DND-41 (cell line): ENCODE measurements around the gene CAPN12.
"Not testable (repeated sequence)": the region's sequence is repeated elsewhere in the genome, so short reads cannot be mapped to it uniquely, and the experiment has no call there.

Source experiments
- ATAC-seq: fragments of 200-7000 bp; cut with Tn5 transposase; 3 replicates; pipeline ENCODE4 v1.9.1; 2021; ENCODE audit warnings: low read depth; ENCODE audit not compliant: insufficient read depth
- DNase-seq: peaks from one replicate; pipeline ENCODE4 v3.0.0-alpha.2; 2020
- H2AFZ ChIP-seq: 2 replicates; pipeline ENCODE4 v1.6.0; 2012; ENCODE audit warnings: low read depth, low read length
- H3K27ac ChIP-seq: 2 replicates; pipeline ENCODE4 v1.5.1; 2012; ENCODE audit warnings: low read length, inconsistent platforms
- H3K27me3 ChIP-seq: fragments of 200-600 bp; sonication (generic); 2 replicates; pipeline ENCODE4 v1.6.0; 2012; ENCODE audit warnings: low read length, mild to moderate bottlenecking, inconsistent platforms; ENCODE audit not compliant: insufficient read depth, poor library complexity
- H3K36me3 ChIP-seq: 2 replicates; pipeline ENCODE4 v1.5.1; 2012; ENCODE audit warnings: low read length, inconsistent platforms; ENCODE audit not compliant: insufficient read depth
- H3K4me1 ChIP-seq: 2 replicates; pipeline ENCODE4 v1.5.1; 2012; ENCODE audit warnings: mild to moderate bottlenecking, low read length; ENCODE audit not compliant: insufficient read depth
- H3K4me2 ChIP-seq: 2 replicates; pipeline ENCODE4 v1.6.0; 2012; ENCODE audit warnings: mild to moderate bottlenecking, moderate library complexity, low read length, inconsistent platforms; ENCODE audit not compliant: insufficient read depth
- H3K4me3 ChIP-seq, 2 experiments: fragments of 200-600 bp in 1 of 2; shearing (Covaris generic) in 1 of 2; 2 replicates each; pipeline ENCODE4 v1.5.1; 2012 to 2016; ENCODE audit warnings: inconsistent platforms in 2 of 2, low read length in 2 of 2, mild to moderate bottlenecking in 2 of 2, low read depth in 1 of 2, moderate library complexity in 1 of 2
- H3K79me2 ChIP-seq: 2 replicates; pipeline ENCODE4 v1.6.0; 2012; ENCODE audit warnings: low read length, inconsistent platforms; ENCODE audit not compliant: insufficient read depth
- H3K9ac ChIP-seq: 2 replicates; pipeline ENCODE4 v1.6.0; 2012; ENCODE audit warnings: low read depth, mild to moderate bottlenecking, inconsistent platforms, low read length, moderate library complexity
- H3K9me3 ChIP-seq: 2 replicates; pipeline ENCODE4 v1.5.1; 2012; ENCODE audit warnings: low read length, moderate library complexity, mild to moderate bottlenecking, inconsistent platforms; ENCODE audit not compliant: insufficient read depth, severe bottlenecking
- H4K20me1 ChIP-seq: 2 replicates; pipeline ENCODE4 v1.6.0; 2012; ENCODE audit warnings: low read length; ENCODE audit not compliant: insufficient read depth
- CTCF ChIP-seq: IDR thresholded peaks from 2 replicates; pipeline ENCODE4 v1.5.1; 2012; ENCODE audit warnings: borderline replicate concordance, low read length, moderate library complexity, mild to moderate bottlenecking; ENCODE audit not compliant: poor library complexity, severe bottlenecking; ENCODE audit errors: extremely low read depth
- EZH2 ChIP-seq: IDR thresholded peaks from 3 replicates; pipeline ENCODE4 v1.6.1; 2012; ENCODE audit warnings: borderline replicate concordance, low read depth, mild to moderate bottlenecking, moderate library complexity, low read length, inconsistent platforms; ENCODE audit not compliant: severe bottlenecking

The CAPN12 gene

GRCh38 chr19:38763795-38764220 is 19.5 kb upstream of the CAPN12 start:
- H3K79me2 ChIP-seq, result no peaks in the 10 kb centered on the region
- no peaks in the 10 kb centered on the region for H3K9me3 ChIP-seq
- no peaks in the 10 kb centered on the region for H3K27me3 ChIP-seq
- H3K4me1 ChIP-seq, result no peaks in the 10 kb centered on the region
- no peak for DNase-seq
- ATAC-seq, result no peak
- H3K36me3 ChIP-seq, result no peaks in the 10 kb centered on the region
- H3K4me3 ChIP-seq, result no peak overlapping the region
- H3K4me2 ChIP-seq, result no peak overlapping the region
- no peaks in the 10 kb centered on the region for H4K20me1 ChIP-seq
- H3K9ac ChIP-seq, result no peak overlapping the region
- H2AFZ ChIP-seq, result no peak overlapping the region
- H3K27ac ChIP-seq, result no peak overlapping the region
- TF ChIP-seq CTCF, result no peak
- no peak for TF ChIP-seq EZH2

- not testable (repeated sequence) for H3K27me3 ChIP-seq, H3K79me2 ChIP-seq, H3K4me3 ChIP-seq, H3K27ac ChIP-seq, H3K9ac ChIP-seq, ATAC-seq, H3K9me3 ChIP-seq, H4K20me1 ChIP-seq, H2AFZ ChIP-seq, DNase-seq, H3K4me2 ChIP-seq, H3K4me1 ChIP-seq, H3K36me3 ChIP-seq
Observed at GRCh38 chr19:38761884-38762389, 17.7 kb upstream of the CAPN12 start.

GRCh38 chr19:38760805-38761517 is 16.7 kb upstream of the CAPN12 start:
- not testable (repeated sequence) for H3K79me2 ChIP-seq, H3K4me1 ChIP-seq, H3K27me3 ChIP-seq, DNase-seq, H2AFZ ChIP-seq, H3K4me3 ChIP-seq, H3K9me3 ChIP-seq, ATAC-seq, H4K20me1 ChIP-seq, H3K9ac ChIP-seq, H3K4me2 ChIP-seq, H3K27ac ChIP-seq, H3K36me3 ChIP-seq

- H3K4me2 ChIP-seq, result no peak overlapping the region
- DNase-seq, result no peak
Observed at GRCh38 chr19:38759590-38760003, 15.3 kb upstream of the CAPN12 start.

GRCh38 chr19:38754196-38754595 is 9.9 kb upstream of the CAPN12 start:
- H2AFZ ChIP-seq, H3K9ac ChIP-seq, H3K9me3 ChIP-seq, H3K36me3 ChIP-seq, H3K4me3 ChIP-seq, H4K20me1 ChIP-seq, ATAC-seq, H3K79me2 ChIP-seq, DNase-seq, H3K4me2 ChIP-seq, H3K27me3 ChIP-seq, H3K27ac ChIP-seq, H3K4me1 ChIP-seq: not testable (repeated sequence)

More at GRCh38 chr19:38759590-38760003, 15.3 kb upstream of the CAPN12 start:
- Histone ChIP-seq H3K9ac (no peak overlapping the region), H3K27me3 (no peaks in the 10 kb centered on the region), H3K79me2 (no peaks in the 10 kb centered on the region), H3K27ac (no peak overlapping the region), H3K36me3 (no peaks in the 10 kb centered on the region), H2AFZ (no peak overlapping the region), H3K9me3 (no peaks in the 10 kb centered on the region), H3K4me1 (no peaks in the 10 kb centered on the region), H3K4me3 (no peak overlapping the region), H4K20me1 (no peaks in the 10 kb centered on the region)
- TF ChIP-seq EZH2, result no peak
- TF ChIP-seq CTCF, result no peak
- ATAC-seq, result no peak

- not testable (repeated sequence) for H3K4me3 ChIP-seq, H3K79me2 ChIP-seq, DNase-seq, H3K27me3 ChIP-seq, H3K4me2 ChIP-seq, H3K9ac ChIP-seq, H2AFZ ChIP-seq, H3K27ac ChIP-seq, H4K20me1 ChIP-seq, H3K4me1 ChIP-seq, H3K36me3 ChIP-seq, ATAC-seq, H3K9me3 ChIP-seq
Observed at GRCh38 chr19:38753783-38754182, 9.5 kb upstream of the CAPN12 start.
